Uterus (tissue), 4 donors: Measurements from ENCODE around the gene PI4KA. TPM values are rescaled to one million over a fixed set of nuclear protein-coding genes. Genes with fewer than 3 reads are reported as not detected.

ENCODE experiments used
- DNase-seq, 2 donors: peaks; one replicate each; pipeline ENCODE4 v3.0.0-alpha.2; 2019 to 2020
- H3K27ac ChIP-seq, 2 donors: fragments of 200-600 bp; sonication (generic); 1 replicate in 1 of 2; 2 replicates in 1 of 2; pipeline ENCODE4 v1.5.1; 2016 to 2018
- H3K27me3 ChIP-seq, 2 donors: fragments of 200-600 bp; sonication (generic); one replicate each; pipeline ENCODE4 v1.5.1; 2018 to 2019; ENCODE audit warnings: control low read depth in 1 of 2
- H3K36me3 ChIP-seq, 2 donors: fragments of 200-600 bp; sonication (generic); one replicate each; pipeline ENCODE4 v1.5.1; 2019; ENCODE audit warnings: control low read depth in 1 of 2
- H3K4me1 ChIP-seq, 2 donors: fragments of 200-600 bp; sonication (generic); one replicate each; pipeline ENCODE4 v1.5.1; 2018 to 2019; ENCODE audit warnings: control low read depth in 1 of 2
- H3K4me3 ChIP-seq, 2 donors: fragments of 200-600 bp; sonication (generic); 1 replicate in 1 of 2; 2 replicates in 1 of 2; pipeline ENCODE4 v1.5.1; 2018 to 2019; ENCODE audit warnings: mild to moderate bottlenecking in 1 of 2
- H3K9me3 ChIP-seq, 2 donors: fragments of 200-600 bp; sonication (generic); one replicate each; pipeline ENCODE4 v1.5.1; 2019; ENCODE audit warnings: control low read depth in 1 of 2
- POLR2A ChIP-seq, 2 donors: fragments of 450-650 bp; IDR thresholded peaks; one replicate each; pipeline ENCODE4 v1.6.1; 2016; ENCODE audit warnings: antibody characterized with exemption in 2 of 2, mild to moderate bottlenecking in 1 of 2, moderate library complexity in 1 of 2
- intact Hi-C: fragments of 100-400 bp; cut with DNase I; formaldehyde crosslinking; loops from one replicate; pipeline ENCODE4 v1.15.1; 2023; ENCODE audit warnings: low total_unique reads
- total RNA-seq, 4 donors: library from RNA; depleted of rRNA in 3 of 4; stranded (reverse); fragments of >200 nt in 3 of 4; gene quantifications; one replicate each; pipeline versions ENCODE4 v1.1.0 to v1.2.4, GENCODE V29; 2014 to 2023
- TF ChIP-seq, protein P1 (sequence below), 4 experiments: fragments of 200-600 bp in 2 of 4; fragments of 450-650 bp in 2 of 4; sonication (generic) in 2 of 4; IDR thresholded peaks; one replicate each; pipeline ENCODE4 v1.5.1; 2016 to 2019; ENCODE audit warnings: antibody characterized with exemption in 4 of 4, mild to moderate bottlenecking in 2 of 4, moderate library complexity in 1 of 4
- donor health status: DM: yes; HTN: yes; CAD: no.

PI4KA gene
- total RNA-seq, 4 donors from 2014 or later: 48.9 to 238 (median 108) TPM

DNA sequence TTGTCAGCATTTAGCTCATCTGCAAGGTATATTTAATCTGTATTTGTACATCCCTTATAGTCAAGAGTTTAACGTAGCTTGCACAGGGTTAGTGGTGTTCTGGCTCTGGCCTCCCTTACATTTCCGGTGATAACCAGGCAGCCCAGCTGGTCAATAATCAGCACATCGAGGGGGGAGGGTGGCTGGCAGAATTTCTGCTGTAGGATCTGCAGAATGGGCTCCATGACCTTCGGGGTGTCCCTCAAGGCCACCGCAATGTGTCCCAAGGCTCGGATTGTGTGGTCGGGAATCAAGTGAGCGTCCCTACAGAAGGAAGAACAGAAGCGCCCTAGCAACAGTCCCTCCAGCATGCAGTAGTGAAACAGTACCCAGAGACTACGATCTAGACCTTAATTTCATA, 59.6 kb downstream of the PI4KA start:
- Histone ChIP-seq H3K4me1 (no peaks in the 10 kb centered on the region), H3K27me3 (no peaks in the 10 kb centered on the region), H3K27ac (no peak overlapping the region), H3K36me3 (no peaks in the 10 kb centered on the region), H3K9me3 (no peaks in the 10 kb centered on the region), H3K4me3 (no peak overlapping the region)
- intact Hi-C loops: no loop called here
- TF ChIP-seq POLR2A (IDR thresholded peaks at IDR 0.05): no peak
- TF ChIP-seq, protein P1, sequence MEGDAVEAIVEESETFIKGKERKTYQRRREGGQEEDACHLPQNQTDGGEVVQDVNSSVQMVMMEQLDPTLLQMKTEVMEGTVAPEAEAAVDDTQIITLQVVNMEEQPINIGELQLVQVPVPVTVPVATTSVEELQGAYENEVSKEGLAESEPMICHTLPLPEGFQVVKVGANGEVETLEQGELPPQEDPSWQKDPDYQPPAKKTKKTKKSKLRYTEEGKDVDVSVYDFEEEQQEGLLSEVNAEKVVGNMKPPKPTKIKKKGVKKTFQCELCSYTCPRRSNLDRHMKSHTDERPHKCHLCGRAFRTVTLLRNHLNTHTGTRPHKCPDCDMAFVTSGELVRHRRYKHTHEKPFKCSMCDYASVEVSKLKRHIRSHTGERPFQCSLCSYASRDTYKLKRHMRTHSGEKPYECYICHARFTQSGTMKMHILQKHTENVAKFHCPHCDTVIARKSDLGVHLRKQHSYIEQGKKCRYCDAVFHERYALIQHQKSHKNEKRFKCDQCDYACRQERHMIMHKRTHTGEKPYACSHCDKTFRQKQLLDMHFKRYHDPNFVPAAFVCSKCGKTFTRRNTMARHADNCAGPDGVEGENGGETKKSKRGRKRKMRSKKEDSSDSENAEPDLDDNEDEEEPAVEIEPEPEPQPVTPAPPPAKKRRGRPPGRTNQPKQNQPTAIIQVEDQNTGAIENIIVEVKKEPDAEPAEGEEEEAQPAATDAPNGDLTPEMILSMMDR (IDR thresholded peaks at IDR 0.05): no peak
- no peak for DNase-seq

DNA sequence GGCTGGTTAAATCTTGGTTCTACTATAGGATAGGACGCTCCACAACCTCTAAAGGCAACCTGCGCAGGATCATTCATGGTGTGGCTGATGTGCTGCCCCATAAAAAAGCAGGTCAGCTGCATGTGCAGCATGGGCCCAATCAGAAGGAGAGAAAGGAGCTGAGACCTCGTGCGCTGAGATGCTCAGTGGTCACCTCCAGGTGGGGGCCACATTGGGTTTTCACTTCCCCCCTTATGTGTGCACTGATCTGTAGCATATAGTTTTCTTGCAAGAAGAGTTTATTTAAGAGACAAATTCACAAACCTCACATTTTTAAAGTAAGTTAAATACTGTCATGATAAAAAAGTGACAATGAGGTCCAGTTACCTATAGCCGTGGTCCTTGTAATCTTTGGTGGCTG, 60.4 kb downstream of the PI4KA start:
- Histone ChIP-seq H3K36me3 (no peaks in the 10 kb centered on the region), H3K4me1 (no peaks in the 10 kb centered on the region), H3K9me3 (no peaks in the 10 kb centered on the region), H3K27ac (no peak overlapping the region), H3K4me3 (no peak overlapping the region), H3K27me3 (no peaks in the 10 kb centered on the region)
- TF ChIP-seq, protein P1 (IDR thresholded peaks at IDR 0.05): no peak
- TF ChIP-seq POLR2A (IDR thresholded peaks at IDR 0.05): no peak
- no peak for DNase-seq
- intact Hi-C loops: no loop called here

DNA sequence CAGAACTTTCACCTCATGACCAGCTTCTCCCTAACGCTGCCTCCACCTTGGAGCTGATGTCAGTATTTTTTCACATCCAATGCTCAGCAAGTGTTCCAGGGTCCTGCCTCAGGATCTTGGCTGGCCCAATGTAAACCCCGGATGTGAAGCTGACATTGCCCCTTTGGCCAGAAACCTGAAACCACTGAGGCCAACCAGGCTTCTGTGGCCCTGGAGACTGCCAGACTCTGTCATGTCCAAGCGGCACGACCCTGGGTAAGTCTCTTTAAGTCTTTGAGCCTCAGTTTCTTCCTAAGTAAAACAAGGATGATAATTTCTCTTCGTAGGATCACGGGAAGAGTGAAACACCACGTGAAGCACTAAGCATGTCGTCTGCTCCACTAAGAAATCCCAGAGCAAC, 61.9 kb downstream of the PI4KA start:
- Histone ChIP-seq H3K27me3 (no peaks in the 10 kb centered on the region), H3K36me3 (no peaks in the 10 kb centered on the region), H3K27ac (no peak overlapping the region), H3K9me3 (no peaks in the 10 kb centered on the region), H3K4me1 (no peaks in the 10 kb centered on the region), H3K4me3 (no peak overlapping the region)
- intact Hi-C loops: no loop called here
- no peak for TF ChIP-seq POLR2A (IDR thresholded peaks at IDR 0.05)
- TF ChIP-seq, protein P1 (IDR thresholded peaks at IDR 0.05): no peak
- DNase-seq: no peak

DNA sequence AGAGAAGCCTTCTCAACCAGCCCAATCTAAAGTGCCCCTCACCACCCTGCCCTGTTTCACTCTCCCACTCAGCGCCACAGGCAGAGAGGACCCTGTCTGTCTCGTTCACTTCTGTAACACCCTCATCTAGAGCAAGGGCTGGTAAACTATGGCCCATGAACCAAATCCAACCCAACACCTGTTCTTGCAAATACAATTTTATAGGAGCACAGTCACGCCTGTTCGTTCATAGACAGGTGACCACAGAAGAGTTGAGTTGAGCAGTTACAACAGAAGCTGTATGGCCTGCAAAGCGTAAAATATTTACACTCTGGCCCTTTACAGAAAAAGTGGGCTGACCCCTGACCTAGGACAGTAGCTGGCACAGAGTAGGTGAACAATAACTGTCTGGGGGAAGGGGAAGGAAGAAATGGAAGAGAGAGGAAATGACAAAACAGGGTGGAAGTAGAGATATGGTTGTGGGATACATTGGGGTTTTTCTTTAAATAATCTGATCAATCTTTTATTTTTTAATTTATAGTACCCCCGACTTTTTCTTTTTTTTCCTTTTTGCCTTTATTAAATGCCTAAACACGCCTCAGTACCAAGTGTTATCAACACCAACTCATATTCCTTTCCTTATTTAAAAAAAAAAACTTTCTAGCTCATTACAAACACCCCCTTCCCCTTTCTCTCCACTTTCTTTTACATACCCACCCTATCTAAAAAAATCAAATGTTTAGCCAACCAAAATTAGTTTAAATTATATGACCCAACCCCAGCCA, 63.8 kb downstream of the PI4KA start:
- TF ChIP-seq, protein P1 (IDR thresholded peaks at IDR 0.05): no peak
- no peak for TF ChIP-seq POLR2A (IDR thresholded peaks at IDR 0.05)
- Histone ChIP-seq H3K27me3 (no peaks in the 10 kb centered on the region), H3K4me1 (no peaks in the 10 kb centered on the region), H3K27ac (no peak overlapping the region), H3K36me3 (no peaks in the 10 kb centered on the region), H3K4me3 (no peak overlapping the region), H3K9me3 (no peaks in the 10 kb centered on the region)
- no peak for DNase-seq
- intact Hi-C loops: no loop called here

DNA sequence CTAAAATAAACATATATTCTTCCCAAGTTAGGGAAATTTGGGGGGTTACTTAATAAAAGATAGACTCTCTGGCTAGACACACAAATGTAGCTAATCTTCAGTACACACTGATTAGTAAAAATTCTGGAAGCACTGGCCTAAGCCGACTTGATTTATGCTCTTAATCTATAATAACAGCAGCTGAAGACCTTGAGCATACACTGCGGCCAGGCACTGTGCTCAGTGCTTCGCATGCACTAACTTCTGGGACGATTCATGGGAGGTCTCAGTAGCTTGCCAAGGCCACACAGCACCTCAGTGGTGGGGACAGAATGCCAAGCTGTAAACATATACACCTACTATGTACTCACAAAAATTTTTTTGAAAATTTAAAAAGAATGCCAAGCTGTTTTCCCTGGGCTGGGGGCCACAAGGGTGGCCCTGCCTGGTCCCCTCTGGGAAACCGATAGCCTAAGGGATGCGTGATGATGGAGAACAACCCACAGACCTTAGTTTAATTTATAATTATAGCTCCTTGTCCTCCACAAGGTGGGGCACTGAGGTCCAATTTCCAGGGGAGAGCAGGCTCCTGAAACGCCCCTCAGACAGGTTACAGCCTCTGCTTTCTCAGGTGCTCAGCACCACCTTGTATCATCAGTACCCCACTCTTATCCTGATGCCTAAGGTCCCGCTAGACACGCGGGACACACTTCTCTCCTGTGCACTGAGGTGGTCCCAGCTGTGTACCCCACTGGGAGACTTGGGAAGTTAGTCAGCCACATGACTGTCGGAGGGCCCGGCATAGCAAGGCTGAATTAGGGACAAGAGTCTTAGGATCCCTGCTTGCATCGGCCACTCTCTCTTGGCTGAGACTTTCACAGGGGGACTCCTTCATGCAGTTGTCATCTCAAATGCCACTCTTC, 64.6 kb downstream of the PI4KA start:
- no peak for DNase-seq
- H3K27me3 ChIP-seq: no peaks in the 10 kb centered on the region
- TF ChIP-seq, protein P1 (IDR thresholded peaks at IDR 0.05): no peak
- TF ChIP-seq POLR2A (IDR thresholded peaks at IDR 0.05): no peak

More for the DNA sequence above, 64.6 kb downstream of the PI4KA start:
- intact Hi-C loops: no loop called here
- H3K9me3 ChIP-seq: no peaks in the 10 kb centered on the region
- no peak overlapping the region for H3K4me3 ChIP-seq
- H3K4me1 ChIP-seq: no peaks in the 10 kb centered on the region
- peak overlapping the region; percentile 41 to 65 for H3K27ac ChIP-seq
- H3K36me3 ChIP-seq: no peaks in the 10 kb centered on the region
